H9 (cell line): Measurements from ENCODE around the gene ZNF513. TPM values are rescaled to one million over a fixed set of nuclear protein-coding genes. Genes with fewer than 3 reads are reported as not detected.

ENCODE experiments used
- DNase-seq: peaks from one replicate; pipeline ENCODE4 v3.0.0-alpha.2; 2017
- H2AFZ ChIP-seq: one replicate; pipeline ENCODE4 v1.6.1; 2013; ENCODE audit warnings: mild to moderate bottlenecking, low read length, control low read depth, moderate library complexity
- H2AK5ac ChIP-seq: 2 replicates; pipeline ENCODE4 v1.6.1; 2013; ENCODE audit warnings: low read length, control low read depth, mixed read lengths; ENCODE audit not compliant: insufficient read length
- H2BK120ac ChIP-seq: one replicate; pipeline ENCODE4 v1.6.1; 2013; ENCODE audit warnings: low read depth, mild to moderate bottlenecking, low read length, control low read depth, inconsistent platforms; ENCODE audit not compliant: poor library complexity, severe bottlenecking
- H2BK12ac ChIP-seq: 2 replicates; pipeline ENCODE4 v1.6.1; 2013; ENCODE audit warnings: low read length, control low read depth, mixed read lengths, low read depth; ENCODE audit not compliant: insufficient read length
- H2BK15ac ChIP-seq: 2 replicates; pipeline ENCODE4 v1.6.1; 2013; ENCODE audit warnings: low read depth, low read length, control low read depth
- H2BK20ac ChIP-seq: one replicate; pipeline ENCODE4 v1.6.1; 2013; ENCODE audit warnings: low read depth, mild to moderate bottlenecking, low read length, control low read depth, inconsistent platforms; ENCODE audit not compliant: poor library complexity, severe bottlenecking
- H2BK5ac ChIP-seq: 2 replicates; pipeline ENCODE4 v1.6.1; 2013; ENCODE audit warnings: low read length, control low read depth, mixed read lengths; ENCODE audit not compliant: insufficient read length
- H3K14ac ChIP-seq: 2 replicates; pipeline ENCODE4 v1.6.1; 2013; ENCODE audit warnings: low read length, control low read depth; ENCODE audit not compliant: insufficient read depth
- H3K18ac ChIP-seq: 2 replicates; pipeline ENCODE4 v1.6.1; 2013; ENCODE audit warnings: low read depth, mild to moderate bottlenecking, mixed read lengths, low read length, control low read depth; ENCODE audit not compliant: insufficient read length
- H3K23ac ChIP-seq: 2 replicates; pipeline ENCODE4 v1.6.1; 2013; ENCODE audit warnings: low read length, control low read depth, mixed read lengths, low read depth; ENCODE audit not compliant: insufficient read length
- H3K23me2 ChIP-seq: 2 replicates; pipeline ENCODE4 v1.6.1; 2013; ENCODE audit warnings: low read depth, mild to moderate bottlenecking, mixed read lengths, low read length, control low read depth; ENCODE audit not compliant: insufficient read length, poor library complexity, severe bottlenecking
- H3K27ac ChIP-seq: 2 replicates; pipeline ENCODE4 v1.5.1; 2013; ENCODE audit warnings: low read length, control low read depth, mixed read lengths, low read depth; ENCODE audit not compliant: insufficient read length
- H3K27me3 ChIP-seq: 2 replicates; pipeline ENCODE4 v1.6.1; 2013; ENCODE audit warnings: low read length, control low read depth, inconsistent platforms; ENCODE audit not compliant: insufficient read depth
- H3K4ac ChIP-seq: 2 replicates; pipeline ENCODE4 v1.6.1; 2013; ENCODE audit warnings: low read depth, mild to moderate bottlenecking, control low read depth, inconsistent platforms, low read length, moderate library complexity
- H3K4me1 ChIP-seq: 2 replicates; pipeline ENCODE4 v1.6.1; 2013; ENCODE audit warnings: low read length, control low read depth, inconsistent platforms; ENCODE audit not compliant: insufficient read depth
- H3K4me2 ChIP-seq: 2 replicates; pipeline ENCODE4 v1.6.1; 2013; ENCODE audit warnings: low read length, control low read depth, mixed read lengths; ENCODE audit not compliant: insufficient read length, insufficient read depth
- H3K56ac ChIP-seq: 2 replicates; pipeline ENCODE4 v1.6.1; 2013; ENCODE audit warnings: low read depth, mild to moderate bottlenecking, mixed read lengths, low read length, control low read depth; ENCODE audit not compliant: insufficient read length
- H3K79me1 ChIP-seq: 2 replicates; pipeline ENCODE4 v1.6.1; 2013; ENCODE audit warnings: low read depth, mild to moderate bottlenecking, moderate library complexity, low read length, control low read depth, inconsistent platforms; ENCODE audit not compliant: insufficient read depth, poor library complexity, severe bottlenecking
- H3K79me2 ChIP-seq: 2 replicates; pipeline ENCODE4 v1.6.1; 2013; ENCODE audit warnings: low read length, control low read depth, inconsistent platforms; ENCODE audit not compliant: insufficient read depth
- H3K9ac ChIP-seq: 2 replicates; pipeline ENCODE4 v1.6.1; 2013; ENCODE audit warnings: low read length, control low read depth, mixed read lengths; ENCODE audit not compliant: insufficient read length; ENCODE audit errors: extremely low read depth
- H3K9me3 ChIP-seq: one replicate; pipeline ENCODE4 v1.6.1; 2013; ENCODE audit warnings: low read depth, low read length, inconsistent platforms; ENCODE audit not compliant: control insufficient read depth
- H3T11ph ChIP-seq: one replicate; pipeline ENCODE4 v1.6.1; 2013; ENCODE audit warnings: mild to moderate bottlenecking, low read length, control low read depth, inconsistent platforms
- H4K20me1 ChIP-seq: one replicate; pipeline ENCODE4 v1.6.1; 2013; ENCODE audit not compliant: control insufficient read depth, insufficient read length, insufficient read depth
- H4K5ac ChIP-seq: 2 replicates; pipeline ENCODE4 v1.6.1; 2013; ENCODE audit warnings: low read depth, mild to moderate bottlenecking, mixed read lengths, low read length, control low read depth; ENCODE audit not compliant: insufficient read length
- H4K8ac ChIP-seq: replicated peaks from 2 replicates; pipeline ENCODE4 v1.6.1; 2013; ENCODE audit warnings: low read length, control low read depth, mixed read lengths, low read depth; ENCODE audit not compliant: insufficient read length
- H4K91ac ChIP-seq: 2 replicates; pipeline ENCODE4 v1.6.1; 2013; ENCODE audit warnings: low read depth, mild to moderate bottlenecking, moderate library complexity, mixed read lengths, low read length, control low read depth; ENCODE audit not compliant: insufficient read length
- H3K27ac Mint-ChIP-seq, 3 experiments: 2 replicates in 2 of 3; 3 replicates in 1 of 3; pipeline ENCODE4 v1.8.0; 2020 to 2021; ENCODE audit warnings: mixed read lengths in 3 of 3, mild to moderate bottlenecking in 1 of 3, moderate library complexity in 1 of 3
- H3K27me3 Mint-ChIP-seq: 2 replicates; pipeline ENCODE4 v1.8.0; 2021; ENCODE audit warnings: low read depth, mild to moderate bottlenecking, moderate library complexity, mixed read lengths
- H3K36me3 Mint-ChIP-seq, 3 experiments: 2 replicates in 2 of 3; 3 replicates in 1 of 3; pipeline ENCODE4 v1.8.0; 2020 to 2021; ENCODE audit warnings: low read depth in 3 of 3, mixed read lengths in 3 of 3; ENCODE audit not compliant: insufficient read depth in 1 of 3
- H3K4me1 Mint-ChIP-seq, 2 experiments: 2 replicates each; pipeline ENCODE4 v1.8.0; 2020; ENCODE audit warnings: mixed read lengths in 2 of 2
- H3K4me3 Mint-ChIP-seq, 2 experiments: 2 replicates in 1 of 2; 3 replicates in 1 of 2; pipeline ENCODE4 v1.8.0; 2020 to 2021; ENCODE audit warnings: mild to moderate bottlenecking in 2 of 2, mixed read lengths in 2 of 2, moderate library complexity in 1 of 2
- H3K9me3 Mint-ChIP-seq, 2 experiments: 2 replicates in 1 of 2; 3 replicates in 1 of 2; pipeline ENCODE4 v1.8.0; 2020; ENCODE audit warnings: mild to moderate bottlenecking in 2 of 2, mixed read lengths in 2 of 2, moderate library complexity in 1 of 2
- WGBS: extraction: QIAGEN DNeasy Blood & Tissue Kit; methylation state at CpG from one replicate; pipeline ENCODE4 v1.1.7; 2013; ENCODE audit warnings: missing lambda C conversion rate, low lambda C conversion rate, mixed read lengths; ENCODE audit not compliant: insufficient read length; ENCODE audit errors: extremely low coverage; 5-methylcytosine and 5-hydroxymethylcytosine counted together
- total RNA-seq: library from RNA; stranded (reverse); gene quantifications from 2 replicates; pipeline ENCODE4 v1.2.1, GENCODE V29; 2021
- TF ChIP-seq, protein P1 (sequence below): fragments of 200-600 bp; sonication (generic); conservative IDR thresholded peaks from 3 replicates; pipeline ENCODE4 v1.8.0; 2021; ENCODE audit warnings: antibody characterized with exemption, mild to moderate bottlenecking

The ZNF513 gene
- total RNA-seq, 1 experiment from 2014 or later: 26.5 TPM

GRCh38 chr2:27428213-27428977 lies 47.9 kb upstream of the ZNF513 start, which contains the start of gene NRBP1:
TSS of gene NRBP1 (plus strand) at chr2:27428631. CDS start at chr2:27433274, 4,643 bp downstream.
- Mint-ChIP-seq H3K9me3 (no peaks in the 10 kb centered on the region), H3K4me1 (peaks cover 18 to 20% of the 10 kb centered on the region in 2 experiments), H3K27ac (peak within 1 kb of the TSS; percentile 84 to 97 (median 95)), H3K36me3 (peaks cover 3 to 12% (median 4%) of the 10 kb centered on the region in 3 experiments; a peak in 5 of 7 replicates), H3K4me3 (peak within 1 kb of the TSS; percentile 92 to 93), H3K27me3 (no peaks in the 10 kb centered on the region)
- Histone ChIP-seq H3K23ac (no peak within 1 kb of the TSS), H2AK5ac (no peak within 1 kb of the TSS), H3K79me2 (peaks cover 6% of the 10 kb centered on the region; the same call in 1 of the 2 replicates), H2BK20ac (no peak within 1 kb of the TSS), H3K9me3 (no peaks in the 10 kb centered on the region), H4K5ac (no peak within 1 kb of the TSS), H3K18ac (peak within 1 kb of the TSS; percentile 50), H2AFZ (no peak within 1 kb of the TSS), H3K27me3 (no peaks in the 10 kb centered on the region), H3K9ac (peak within 1 kb of the TSS; percentile 76), H3K4me2 (peak within 1 kb of the TSS; percentile 78), H3K23me2 (peaks cover 3% of the 10 kb centered on the region), H2BK12ac (no peak within 1 kb of the TSS), H3K4ac (no peak within 1 kb of the TSS), H2BK120ac (no peak within 1 kb of the TSS), H4K8ac (peak within 1 kb of the TSS; percentile 85), H4K91ac (no peak within 1 kb of the TSS), H3K4me1 (no peaks in the 10 kb centered on the region), H2BK5ac (no peak within 1 kb of the TSS), H3K27ac (peak within 1 kb of the TSS; percentile 21), H3K14ac (peak within 1 kb of the TSS; percentile 85), H3K56ac (no peak within 1 kb of the TSS), H3K79me1 (peaks cover 6% of the 10 kb centered on the region), H2BK15ac (no peak within 1 kb of the TSS), H4K20me1 (no peaks in the 10 kb centered on the region), H3T11ph (no peak within 1 kb of the TSS)
- no CpG with 5 or more reads among the region's 75 CpGs for WGBS
- peak; percentile 92 for DNase-seq
- TF ChIP-seq, protein P1, sequence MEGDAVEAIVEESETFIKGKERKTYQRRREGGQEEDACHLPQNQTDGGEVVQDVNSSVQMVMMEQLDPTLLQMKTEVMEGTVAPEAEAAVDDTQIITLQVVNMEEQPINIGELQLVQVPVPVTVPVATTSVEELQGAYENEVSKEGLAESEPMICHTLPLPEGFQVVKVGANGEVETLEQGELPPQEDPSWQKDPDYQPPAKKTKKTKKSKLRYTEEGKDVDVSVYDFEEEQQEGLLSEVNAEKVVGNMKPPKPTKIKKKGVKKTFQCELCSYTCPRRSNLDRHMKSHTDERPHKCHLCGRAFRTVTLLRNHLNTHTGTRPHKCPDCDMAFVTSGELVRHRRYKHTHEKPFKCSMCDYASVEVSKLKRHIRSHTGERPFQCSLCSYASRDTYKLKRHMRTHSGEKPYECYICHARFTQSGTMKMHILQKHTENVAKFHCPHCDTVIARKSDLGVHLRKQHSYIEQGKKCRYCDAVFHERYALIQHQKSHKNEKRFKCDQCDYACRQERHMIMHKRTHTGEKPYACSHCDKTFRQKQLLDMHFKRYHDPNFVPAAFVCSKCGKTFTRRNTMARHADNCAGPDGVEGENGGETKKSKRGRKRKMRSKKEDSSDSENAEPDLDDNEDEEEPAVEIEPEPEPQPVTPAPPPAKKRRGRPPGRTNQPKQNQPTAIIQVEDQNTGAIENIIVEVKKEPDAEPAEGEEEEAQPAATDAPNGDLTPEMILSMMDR: no peak
